Right forelimb (tissue), 1 donor: ENCODE data around the gene MARS1.

Source experiments
- DNase-seq: peaks from one replicate; pipeline ENCODE4 v3.0.0-alpha.2; 2018

Gene MARS1

DNA sequence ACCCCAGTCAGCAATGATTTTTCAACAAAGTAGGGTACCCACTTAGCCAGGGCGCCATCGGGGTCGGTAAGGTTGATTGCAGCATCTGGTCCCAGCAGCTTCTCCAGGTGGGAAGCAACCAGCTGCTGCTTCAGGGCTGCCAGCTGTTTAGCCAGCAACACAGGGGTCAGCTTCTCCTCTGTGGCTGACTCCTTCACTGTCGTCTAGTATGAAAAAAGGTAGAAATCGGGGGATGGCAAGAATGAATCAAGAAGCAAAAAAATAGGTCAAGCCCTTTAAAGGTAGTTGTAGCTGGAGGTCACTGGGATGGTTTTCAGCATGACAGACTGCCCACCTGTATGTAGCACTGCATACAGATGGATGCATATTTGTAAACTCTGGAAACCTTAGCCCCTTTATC lies 46.4 kb downstream of the MARS1 start:
- DNase-seq, result no peak

DNA sequence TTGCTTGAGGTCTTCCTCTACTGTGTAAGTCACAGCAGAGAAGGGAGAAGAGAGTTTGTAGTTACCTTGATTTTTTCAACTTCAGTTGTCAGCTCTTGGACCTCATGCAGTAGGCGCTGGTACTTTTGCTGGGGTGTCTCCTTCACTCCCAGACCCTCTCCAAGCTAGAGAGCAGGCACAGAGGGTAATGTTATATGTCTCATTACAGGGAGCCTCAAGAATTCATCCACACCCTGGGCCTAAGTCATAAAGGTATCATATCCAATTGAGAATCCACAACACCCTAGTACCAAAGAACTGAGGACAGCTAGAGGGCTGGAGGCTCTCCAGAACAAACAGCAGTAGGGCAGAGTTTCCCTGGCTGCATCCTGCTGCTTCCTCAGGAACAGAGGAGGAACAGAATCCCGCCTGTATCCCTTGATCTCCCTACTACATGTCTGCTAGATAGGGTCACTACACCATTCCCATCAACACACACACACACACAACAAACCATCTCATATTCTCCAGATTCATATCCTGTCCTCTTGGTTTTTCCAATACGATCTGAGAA lies 47.2 kb downstream of the MARS1 start:
- no peak for DNase-seq

DNA sequence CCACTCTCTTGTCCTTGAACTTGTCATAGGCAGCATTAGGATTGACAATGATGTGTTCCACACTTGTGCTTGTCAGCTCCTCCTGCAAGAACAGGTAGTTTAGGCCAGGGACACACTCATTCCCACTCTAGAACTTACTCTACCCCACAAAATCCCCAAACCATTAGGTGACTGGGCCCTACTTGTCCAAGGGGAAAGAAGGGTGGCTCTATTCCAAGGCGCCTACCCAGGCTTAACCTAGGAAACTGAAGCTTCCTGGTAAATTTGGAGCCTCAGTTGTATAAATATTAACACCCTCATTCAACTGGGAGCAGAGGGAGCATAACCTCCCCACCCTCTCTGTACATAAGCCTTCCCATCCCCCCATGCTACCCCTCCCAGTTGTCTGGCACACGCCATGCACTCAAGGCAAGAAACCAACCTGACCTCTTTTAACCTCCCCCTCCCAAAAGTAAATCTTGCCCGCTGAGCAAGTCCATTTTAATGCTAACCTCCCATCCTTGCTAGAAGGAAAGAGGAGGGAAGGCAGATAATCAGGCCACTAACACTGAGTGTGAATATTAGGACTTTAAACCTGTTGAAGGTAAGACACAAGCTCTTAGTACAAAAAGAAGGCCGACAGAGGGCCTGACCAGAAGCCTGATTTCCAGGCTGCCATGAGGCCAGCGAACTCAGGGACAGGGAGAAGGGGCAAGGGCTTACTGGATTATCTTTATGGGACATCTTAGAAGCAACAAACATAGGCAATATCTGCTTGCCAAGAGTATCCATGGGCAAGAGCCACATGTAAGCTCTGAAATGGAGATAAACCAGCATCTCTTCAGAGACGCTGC lies 48.1 kb downstream of the MARS1 start:
- no peak for DNase-seq

DNA sequence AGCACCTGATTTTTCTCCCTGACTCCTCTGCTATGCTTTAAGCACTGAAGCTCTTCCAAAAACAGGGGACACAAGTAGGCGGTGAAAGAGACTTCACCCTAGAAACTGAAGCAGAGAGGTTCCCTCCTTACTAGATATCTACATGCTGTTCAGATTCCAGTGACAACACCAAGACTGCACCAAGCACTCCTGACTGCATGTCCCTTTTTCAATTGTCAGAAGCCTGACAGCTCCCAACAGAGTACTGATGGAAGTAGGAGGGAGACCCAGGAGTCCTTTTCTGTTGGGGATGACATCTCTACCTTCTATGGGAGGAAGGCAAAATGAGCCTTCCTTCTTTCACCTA lies 48.7 kb downstream of the MARS1 start:
- no peak for DNase-seq

DNA sequence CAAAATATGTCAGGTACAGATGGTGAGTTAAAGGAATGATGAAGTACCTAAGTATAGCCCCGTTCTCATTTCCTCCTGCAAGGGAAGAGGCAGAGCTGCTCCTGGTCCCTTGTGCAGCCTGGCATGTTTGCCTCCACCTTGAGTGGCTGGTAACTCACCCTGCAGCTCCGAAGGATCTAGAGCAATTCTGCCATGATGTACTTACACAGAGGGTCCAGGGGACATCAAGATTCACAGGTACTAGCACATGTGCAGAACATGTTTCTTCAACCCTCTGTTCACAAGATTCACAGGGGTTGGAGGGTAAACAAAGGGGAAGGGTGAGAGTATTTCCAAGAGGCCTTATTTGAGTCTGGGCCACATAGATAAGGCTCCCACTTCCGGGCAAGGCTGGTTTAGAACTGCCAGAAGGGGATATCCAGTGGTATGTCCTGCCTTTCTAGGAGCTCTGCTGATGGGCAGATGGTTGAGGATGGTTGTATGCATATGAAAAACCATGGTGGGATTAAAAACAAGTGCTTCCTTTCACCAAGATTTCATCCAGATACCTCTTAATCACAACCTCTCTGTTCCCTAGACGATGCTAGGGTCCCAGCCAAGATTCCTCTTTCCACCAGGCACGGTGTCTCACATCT lies 51.4 kb downstream of the MARS1 start:
- no peak for DNase-seq

GRCh38 chr12:57541001-57541400 lies 53.1 kb downstream of the MARS1 start:
- DNase-seq, result no peak

DNA sequence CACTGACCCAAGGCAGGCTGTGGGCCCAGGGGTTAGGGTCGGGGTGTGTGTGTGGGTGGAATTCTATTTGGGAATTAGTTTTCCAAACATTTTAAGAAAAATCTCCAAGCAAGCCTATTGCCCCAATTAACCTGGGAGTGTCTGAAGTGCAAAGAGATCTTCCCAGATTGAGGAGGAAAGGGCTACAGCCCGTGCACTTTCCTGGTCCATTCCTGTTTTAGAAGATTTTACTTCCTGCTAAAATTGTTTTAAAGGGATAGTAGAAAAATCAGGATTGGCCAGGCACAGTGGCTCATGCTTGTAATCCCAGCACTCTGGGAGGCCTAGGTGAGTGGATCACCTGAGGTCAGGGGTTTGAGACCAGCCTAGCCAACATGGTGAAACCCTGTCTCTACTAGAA lies 53.8 kb downstream of the MARS1 start:
- DNase-seq, result no peak

DNA sequence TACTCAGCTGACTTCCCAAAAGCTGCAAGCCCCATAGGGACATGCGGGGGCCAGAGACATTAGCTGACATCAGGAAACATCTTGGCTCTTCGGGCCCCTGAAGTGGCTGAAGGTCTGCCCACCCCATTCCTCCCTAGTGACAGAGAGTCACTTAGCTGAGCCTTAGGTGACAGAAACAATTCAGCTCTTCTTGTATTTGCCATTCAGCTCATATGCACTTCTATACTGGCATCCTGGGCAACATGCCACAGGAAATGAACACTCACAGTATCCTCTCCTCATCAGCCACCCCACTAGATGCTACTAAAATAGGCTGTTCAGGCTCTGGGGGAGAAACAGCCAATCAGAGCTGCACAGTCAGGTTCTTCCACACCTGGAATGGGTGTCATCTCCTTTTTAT lies 55.7 kb downstream of the MARS1 start:
- DNase-seq, result no peak

GRCh38 chr12:57545809-57546437 lies 58.1 kb downstream of the MARS1 start:
- DNase-seq, result no peak

DNA sequence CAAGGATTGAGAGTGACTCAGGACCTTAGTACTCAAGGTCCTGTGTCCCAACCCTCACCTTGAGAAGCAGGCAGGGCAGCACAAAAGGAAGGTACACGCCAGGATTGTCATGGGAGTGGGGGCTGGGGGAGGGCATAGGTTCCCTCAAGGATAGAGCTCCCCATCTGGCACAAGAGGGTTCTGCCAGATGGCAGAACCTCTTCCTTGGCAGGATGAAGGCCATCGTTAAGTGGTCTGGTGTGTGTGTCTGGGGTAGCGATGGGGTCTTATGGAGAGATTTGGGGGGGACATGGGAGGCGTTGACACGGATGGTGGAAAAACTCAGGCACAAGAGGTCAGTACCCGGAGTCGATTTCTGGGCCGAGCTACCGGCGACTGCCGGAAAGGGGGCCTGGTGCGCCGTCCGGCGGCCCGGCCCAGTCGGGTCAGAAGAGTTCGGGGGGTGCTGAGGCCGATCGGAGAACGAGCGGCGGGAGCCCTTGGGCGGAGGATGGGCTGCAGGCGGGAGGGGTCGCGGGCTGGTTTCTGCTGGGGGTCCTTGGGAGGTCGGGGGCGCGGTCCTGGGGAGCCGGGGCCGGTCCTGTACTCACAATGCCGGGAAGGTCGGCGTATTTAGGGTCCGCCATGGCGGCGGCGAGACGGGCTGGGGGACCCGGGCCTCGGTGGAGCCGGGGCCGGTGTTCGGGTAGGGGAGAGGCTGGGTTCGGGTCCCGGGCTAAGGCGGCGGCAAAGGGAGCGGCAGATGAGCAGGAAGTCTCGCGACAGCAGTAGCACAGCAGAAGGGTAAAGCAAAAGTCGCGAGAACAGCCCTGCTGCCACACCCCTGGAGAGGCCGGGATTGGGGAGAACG lies 58.8 kb downstream of the MARS1 start, which contains the start of gene DCTN2:
Gene DCTN2, minus strand, starts transcription at position 755 of the 850 bp plus-strand sequence. Its CDS starts 129 bp downstream, at position 626.
- DNase-seq, result peak; percentile 97

- no peak for DNase-seq
Observed at GRCh38 chr12:57547288-57548012, 59.6 kb downstream of the MARS1 start.

GRCh38 chr12:57548013-57548315 lies 60.1 kb downstream of the MARS1 start:
- DNase-seq, result no peak

DNA sequence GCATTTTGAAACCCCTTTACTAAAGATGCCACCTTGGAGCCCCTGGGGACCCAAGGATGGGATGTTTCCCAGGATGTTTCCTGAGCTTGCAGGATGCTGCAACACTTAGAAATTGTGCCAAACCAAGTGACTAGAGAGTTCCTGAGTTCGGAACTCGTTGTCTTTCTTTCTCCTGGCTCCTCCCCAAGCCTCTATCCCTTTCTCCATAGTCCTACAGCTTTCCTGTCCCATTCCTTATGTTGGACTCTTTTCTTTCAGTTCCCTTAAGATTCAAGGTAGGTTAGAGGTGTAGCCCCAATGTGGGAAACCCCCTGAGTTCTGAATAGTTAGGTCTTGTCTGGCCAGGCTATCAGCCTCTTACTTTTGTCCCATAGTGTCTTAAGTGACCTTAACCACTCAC lies 60.6 kb downstream of the MARS1 start:
- no peak for DNase-seq

- DNase-seq, result no peak
Observed at GRCh38 chr12:57549203-57549908, 61.5 kb downstream of the MARS1 start.

GRCh38 chr12:57549909-57550640 lies 62.2 kb downstream of the MARS1 start, which contains the start of gene KIF5A:
KIF5A (plus strand) TSS chr12:57550044; CDS start chr12:57550272, 228 bp downstream.
- no peak for DNase-seq

DNA sequence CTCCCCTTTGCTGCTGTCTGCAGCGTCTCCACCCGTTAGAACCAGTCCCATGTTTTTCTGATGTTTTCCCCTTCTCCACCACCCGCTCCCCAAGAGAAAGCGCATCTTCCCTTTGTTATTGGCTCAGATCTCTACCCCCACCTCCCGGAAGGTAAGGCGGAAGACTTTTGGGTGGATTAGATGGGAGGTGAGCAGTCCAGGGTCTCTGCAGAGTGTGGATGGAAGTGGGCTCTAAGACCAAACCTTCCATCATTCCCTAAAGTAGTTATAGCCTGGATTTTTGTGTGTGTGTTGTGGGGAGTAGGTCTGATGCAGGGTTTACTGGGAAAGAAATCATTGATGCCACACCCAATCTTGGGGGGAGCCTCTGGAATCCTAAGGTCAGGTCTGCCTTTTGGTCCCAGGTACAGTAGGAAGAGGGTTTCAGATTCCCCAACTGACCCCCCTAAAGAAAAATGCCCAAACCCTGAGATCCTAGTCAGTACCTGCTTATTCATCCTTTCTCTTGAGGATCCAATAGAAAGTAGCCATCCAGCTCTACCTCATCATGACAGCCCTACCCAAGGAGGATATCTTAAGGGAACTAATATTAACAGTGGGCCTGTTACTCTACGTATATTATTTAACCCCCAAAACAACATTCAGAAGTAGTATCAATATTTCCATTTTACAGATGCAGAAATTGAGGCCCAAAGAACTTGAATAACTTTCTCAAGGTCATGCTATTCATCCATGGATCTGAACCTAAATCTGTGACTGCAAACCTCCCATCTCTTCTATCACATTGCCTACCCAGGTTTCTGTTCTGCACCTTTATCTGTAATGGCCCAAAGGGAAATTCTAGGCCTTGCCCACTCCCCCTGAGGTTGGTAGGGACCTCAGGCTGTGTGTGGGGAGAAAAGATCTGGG lies 63.0 kb downstream of the MARS1 start:
- no peak for DNase-seq

GRCh38 chr12:57551637-57552305 lies 63.9 kb downstream of the MARS1 start:
- no peak for DNase-seq

DNA sequence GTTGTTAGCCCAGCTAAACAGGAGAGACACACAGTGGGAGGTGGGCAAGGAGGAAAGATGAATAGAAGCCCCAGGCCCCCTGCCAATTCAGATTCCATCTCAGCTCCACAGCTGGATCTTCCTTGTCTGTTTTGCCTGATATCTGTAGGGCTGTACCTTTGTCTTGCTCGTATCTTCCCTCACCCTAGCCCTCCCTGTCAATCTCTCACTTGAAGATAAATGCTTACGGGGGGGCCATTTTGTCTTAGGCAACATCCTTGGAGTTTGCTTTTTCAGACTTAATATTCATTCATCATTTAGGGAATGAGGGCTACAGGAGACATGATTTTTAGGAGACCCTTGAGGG lies 64.4 kb downstream of the MARS1 start:
- DNase-seq, result no peak

GRCh38 chr12:57552835-57553313 lies 65.0 kb downstream of the MARS1 start:
- no peak for DNase-seq
